ENCODE measurements around the gene ADCY7.

GRCh38 chr16:50363656-50364055 lies 97.3 kb downstream of the ADCY7 start:
- TF ChIP-seq, protein P1, sequence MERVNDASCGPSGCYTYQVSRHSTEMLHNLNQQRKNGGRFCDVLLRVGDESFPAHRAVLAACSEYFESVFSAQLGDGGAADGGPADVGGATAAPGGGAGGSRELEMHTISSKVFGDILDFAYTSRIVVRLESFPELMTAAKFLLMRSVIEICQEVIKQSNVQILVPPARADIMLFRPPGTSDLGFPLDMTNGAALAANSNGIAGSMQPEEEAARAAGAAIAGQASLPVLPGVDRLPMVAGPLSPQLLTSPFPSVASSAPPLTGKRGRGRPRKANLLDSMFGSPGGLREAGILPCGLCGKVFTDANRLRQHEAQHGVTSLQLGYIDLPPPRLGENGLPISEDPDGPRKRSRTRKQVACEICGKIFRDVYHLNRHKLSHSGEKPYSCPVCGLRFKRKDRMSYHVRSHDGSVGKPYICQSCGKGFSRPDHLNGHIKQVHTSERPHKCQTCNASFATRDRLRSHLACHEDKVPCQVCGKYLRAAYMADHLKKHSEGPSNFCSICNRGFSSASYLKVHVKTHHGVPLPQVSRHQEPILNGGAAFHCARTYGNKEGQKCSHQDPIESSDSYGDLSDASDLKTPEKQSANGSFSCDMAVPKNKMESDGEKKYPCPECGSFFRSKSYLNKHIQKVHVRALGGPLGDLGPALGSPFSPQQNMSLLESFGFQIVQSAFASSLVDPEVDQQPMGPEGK (CRISPR knock-in tag; IDR thresholded peaks at IDR 0.05; ENCODE audit: borderline replicate concordance), result no peak
- TF ChIP-seq ESRRG (CRISPR knock-in tag; IDR thresholded peaks at IDR 0.05) (no peak), RARB (CRISPR knock-in tag; IDR thresholded peaks at IDR 0.05) (no peak), CREB5 (CRISPR knock-in tag; IDR thresholded peaks at IDR 0.05; ENCODE audit: low read depth) (no peak), ZFP30 (CRISPR knock-in tag; IDR thresholded peaks at IDR 0.05) (no peak), ZFP3 (CRISPR knock-in tag; IDR thresholded peaks at IDR 0.05) (no peak)

Data from SK-N-SH treated with all-trans-retinoic acid at 6 μM for 48 hours (cell line).